Measurements from ENCODE around the gene FGF1.
A peak's percentile ranks its signal among the peaks of the same experiment; 100 is the strongest.
"Not testable (repeated sequence)": the region's sequence is repeated elsewhere in the genome, so short reads cannot be mapped to it uniquely, and the experiment has no call there.

The FGF1 gene

GRCh38 chr5:142668336-142668735, 17.6 kb downstream of the FGF1 start:
- no peak for DNase-seq

GRCh38 chr5:142667831-142668230, 18.1 kb downstream of the FGF1 start:
- DNase-seq = no peak

- no peak for DNase-seq
Observed at GRCh38 chr5:142664636-142665035, 21.3 kb downstream of the FGF1 start.

- no peak for DNase-seq
Observed at GRCh38 chr5:142664067-142664466, 21.8 kb downstream of the FGF1 start.

GRCh38 chr5:142663246-142663645, 22.6 kb downstream of the FGF1 start:
- no peak for DNase-seq

- no peak for DNase-seq
Observed at GRCh38 chr5:142661957-142662356, 23.9 kb downstream of the FGF1 start.

GRCh38 chr5:142661143-142661542, 24.7 kb downstream of the FGF1 start:
- no peak for DNase-seq

GRCh38 chr5:142660731-142661130, 25.2 kb downstream of the FGF1 start:
- no peak for DNase-seq

- no peak for DNase-seq
Observed at GRCh38 chr5:142660196-142660595, 25.7 kb downstream of the FGF1 start.

GRCh38 chr5:142659405-142659804, 26.5 kb downstream of the FGF1 start:
- DNase-seq = peak; percentile 45

GRCh38 chr5:142658278-142658677, 27.6 kb downstream of the FGF1 start:
- no peak for DNase-seq

GRCh38 chr5:142657446-142657845, 28.4 kb downstream of the FGF1 start:
- DNase-seq = no peak

GRCh38 chr5:142655339-142656267, 30.3 kb downstream of the FGF1 start:
- DNase-seq = peak; percentile 78

GRCh38 chr5:142654578-142655058, 31.3 kb downstream of the FGF1 start:
- no peak for DNase-seq

GRCh38 chr5:142653321-142653720, 32.6 kb downstream of the FGF1 start:
- no peak for DNase-seq

GRCh38 chr5:142652563-142652962, 33.3 kb downstream of the FGF1 start:
- no peak for DNase-seq

GRCh38 chr5:142650881-142651280, 35.0 kb downstream of the FGF1 start:
- no peak for DNase-seq

- no peak for DNase-seq
Observed at GRCh38 chr5:142650060-142650459, 35.8 kb downstream of the FGF1 start.

- DNase-seq = not testable (repeated sequence)
Observed at GRCh38 chr5:142648108-142648507, 37.8 kb downstream of the FGF1 start.

- DNase-seq = no peak
Observed at GRCh38 chr5:142645456-142645855, 40.4 kb downstream of the FGF1 start.

GRCh38 chr5:142644640-142645361, 41.1 kb downstream of the FGF1 start:
- DNase-seq = peak; percentile 100

- no peak for DNase-seq
Observed at GRCh38 chr5:142644127-142644526, 41.8 kb downstream of the FGF1 start.

- peak; percentile 75 for DNase-seq
Observed at GRCh38 chr5:142643634-142644033, 42.3 kb downstream of the FGF1 start.

GRCh38 chr5:142642427-142642826, 43.5 kb downstream of the FGF1 start:
- no peak for DNase-seq

All from fibroblast of skin of abdomen (primary cell).